GM12864 (cell line): Measurements from ENCODE around the gene PHETA1.
"Not testable (repeated sequence)": the region's sequence is repeated elsewhere in the genome, so short reads cannot be mapped to it uniquely, and the experiment has no call there.

Source experiments
- DNase-seq: peaks from one replicate; pipeline ENCODE4 v3.0.0-alpha.2; 2011; ENCODE audit warnings: low read depth
- H3K4me3 ChIP-seq: 2 replicates; pipeline ENCODE4 v1.5.1; 2011; ENCODE audit warnings: mild to moderate bottlenecking, low read depth, low read length, control low read depth
- CTCF ChIP-seq: IDR thresholded peaks from 2 replicates; pipeline ENCODE4 v1.5.1; 2011; ENCODE audit warnings: low read depth, mild to moderate bottlenecking, moderate library complexity, low read length, control low read depth, inconsistent platforms; ENCODE audit errors: missing control alignments

Gene PHETA1

DNA sequence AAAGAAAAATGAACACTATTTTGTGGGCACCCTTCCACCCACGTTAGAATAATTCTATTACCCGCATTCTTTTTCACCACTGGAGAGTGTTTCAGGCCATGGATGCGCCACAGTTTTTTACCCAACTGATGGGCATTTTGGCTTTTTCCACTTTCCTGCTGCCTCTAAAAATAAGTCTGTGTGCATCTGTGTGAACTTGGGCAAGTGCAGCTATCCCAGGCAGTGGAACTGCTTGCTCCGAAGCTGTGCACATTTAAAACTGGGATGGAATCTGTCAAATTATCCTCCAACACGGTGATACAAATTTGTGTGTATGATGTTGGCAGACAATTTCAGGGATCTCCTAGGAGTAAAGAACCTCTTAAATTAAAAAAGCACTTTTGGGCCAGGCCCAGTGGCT, 31.5 kb downstream of the PHETA1 start:
- DNase-seq, result no peak
- no peak overlapping the region for H3K4me3 ChIP-seq
- TF ChIP-seq CTCF, result no peak

- DNase-seq, H3K4me3 ChIP-seq: not testable (repeated sequence)
Measured at GRCh38 chr12:111336411-111336810, 32.5 kb downstream of the PHETA1 start.

DNA sequence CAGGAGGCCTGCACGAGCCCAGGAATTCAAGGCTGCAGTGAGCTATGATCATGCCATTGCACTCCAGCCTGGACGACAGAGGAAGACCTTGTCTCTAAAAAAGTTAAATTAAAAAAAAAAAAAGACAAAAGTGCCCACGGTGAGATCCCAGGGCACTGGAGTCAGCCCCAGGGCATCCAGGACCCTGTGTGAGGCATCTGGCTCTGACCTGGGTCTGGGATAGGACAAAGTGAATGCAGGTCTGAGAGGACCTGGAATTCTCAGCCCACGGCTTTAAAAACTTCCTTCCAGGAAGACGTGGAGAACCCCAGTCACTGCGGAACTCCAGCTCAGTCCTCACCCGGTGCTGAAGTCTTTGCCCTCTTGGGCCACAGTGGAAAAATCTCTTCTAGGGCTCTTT, 33.1 kb downstream of the PHETA1 start:
- no peak for TF ChIP-seq CTCF
- no peak overlapping the region for H3K4me3 ChIP-seq
- no peak for DNase-seq

- not testable (repeated sequence) for DNase-seq, H3K4me3 ChIP-seq
Measured at GRCh38 chr12:111335301-111335700, 33.6 kb downstream of the PHETA1 start.

- DNase-seq, result no peak
- no peak for TF ChIP-seq CTCF
- no peak overlapping the region for H3K4me3 ChIP-seq
Measured at GRCh38 chr12:111334393-111334915, 34.4 kb downstream of the PHETA1 start.

DNA sequence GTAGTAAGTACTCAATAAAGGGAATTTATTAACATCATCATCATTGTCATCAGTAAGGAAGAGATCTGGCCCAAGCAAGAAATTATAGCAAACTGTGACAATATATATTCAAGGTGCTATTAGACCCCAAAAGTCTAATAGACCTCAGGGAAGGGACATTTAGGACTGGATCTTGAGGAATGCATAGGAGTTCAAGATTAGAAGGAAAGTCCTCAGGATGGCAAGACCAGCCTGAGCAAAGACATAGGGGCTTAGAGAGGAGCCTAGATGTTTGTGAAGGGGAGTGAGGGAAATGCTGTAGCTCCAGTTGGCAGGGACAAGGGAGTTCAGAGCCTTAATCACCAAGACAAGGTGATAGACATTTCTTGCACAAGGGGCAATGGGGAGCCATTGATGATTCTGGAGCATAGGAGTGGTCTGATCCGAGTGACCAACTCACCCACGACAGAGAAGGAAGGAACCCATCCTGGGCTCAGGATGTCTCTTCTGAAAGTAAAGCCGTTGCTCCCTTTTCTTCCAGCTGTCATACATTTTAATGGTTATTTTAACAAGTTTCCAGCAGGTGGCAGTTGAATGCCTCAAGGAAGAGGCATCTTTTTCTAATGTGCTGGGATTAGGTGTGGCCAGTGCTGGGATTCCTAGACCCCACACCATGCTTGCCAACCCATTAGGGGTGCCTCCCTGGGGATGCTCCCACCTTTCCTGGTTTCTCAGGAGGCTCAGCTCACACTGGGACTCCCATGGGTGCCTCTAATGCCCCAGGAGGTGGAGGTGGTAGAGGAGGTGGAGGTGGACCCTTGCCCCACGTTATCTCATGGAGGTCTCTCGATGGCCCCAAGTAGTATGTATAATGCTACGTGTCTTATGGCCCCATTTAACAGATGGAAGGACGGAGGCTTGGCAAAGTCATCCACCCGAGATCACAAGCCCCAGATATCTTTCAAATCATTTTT, 37.8 kb downstream of the PHETA1 start:
- peak; percentile 57 for TF ChIP-seq CTCF
- no peak overlapping the region for H3K4me3 ChIP-seq
- no peak for DNase-seq

- no peak for TF ChIP-seq CTCF
- no peak for DNase-seq
- no peak overlapping the region for H3K4me3 ChIP-seq
Measured at GRCh38 chr12:111328138-111328537, 40.8 kb downstream of the PHETA1 start.

DNA sequence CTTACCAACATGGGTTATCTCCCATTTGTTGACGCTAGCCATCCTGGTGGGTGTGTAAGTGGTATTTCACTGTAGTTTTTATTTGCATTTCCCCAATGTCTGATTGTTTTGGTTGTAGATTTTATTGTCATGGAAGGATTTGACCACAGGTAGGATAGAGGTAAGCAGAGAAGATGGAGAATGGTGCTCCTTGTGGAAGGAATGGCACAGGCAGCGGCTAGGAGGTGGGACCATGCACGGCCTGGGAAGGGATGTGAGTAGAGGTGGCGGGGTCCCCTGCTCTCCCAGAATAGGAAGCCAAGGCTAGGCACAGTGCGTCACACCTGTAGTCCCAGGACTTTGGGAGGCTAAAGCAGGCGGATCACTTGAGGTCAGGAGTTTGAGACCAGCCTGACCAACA, 41.4 kb downstream of the PHETA1 start:
- TF ChIP-seq CTCF, result no peak
- H3K4me3 ChIP-seq, result no peak overlapping the region
- no peak for DNase-seq
